HG03135 (cell line): ENCODE results near the gene CYFIP2.

Experiments used
- ATAC-seq: cut with Tn5 transposase; IDR thresholded peaks from one replicate; pipeline ENCODE4 v1.9.1; 2021; ENCODE audit warnings: mild to moderate bottlenecking, moderate library complexity; ENCODE audit not compliant: unreplicated experiment

CYFIP2 gene

GRCh38 chr5:157285310-157286035 lies 19.6 kb downstream of the CYFIP2 start:
- no peak for ATAC-seq

- ATAC-seq = no peak
These were observed 20.9 kb downstream of the CYFIP2 start for GRCh38 chr5:157286761-157287211.

DNA sequence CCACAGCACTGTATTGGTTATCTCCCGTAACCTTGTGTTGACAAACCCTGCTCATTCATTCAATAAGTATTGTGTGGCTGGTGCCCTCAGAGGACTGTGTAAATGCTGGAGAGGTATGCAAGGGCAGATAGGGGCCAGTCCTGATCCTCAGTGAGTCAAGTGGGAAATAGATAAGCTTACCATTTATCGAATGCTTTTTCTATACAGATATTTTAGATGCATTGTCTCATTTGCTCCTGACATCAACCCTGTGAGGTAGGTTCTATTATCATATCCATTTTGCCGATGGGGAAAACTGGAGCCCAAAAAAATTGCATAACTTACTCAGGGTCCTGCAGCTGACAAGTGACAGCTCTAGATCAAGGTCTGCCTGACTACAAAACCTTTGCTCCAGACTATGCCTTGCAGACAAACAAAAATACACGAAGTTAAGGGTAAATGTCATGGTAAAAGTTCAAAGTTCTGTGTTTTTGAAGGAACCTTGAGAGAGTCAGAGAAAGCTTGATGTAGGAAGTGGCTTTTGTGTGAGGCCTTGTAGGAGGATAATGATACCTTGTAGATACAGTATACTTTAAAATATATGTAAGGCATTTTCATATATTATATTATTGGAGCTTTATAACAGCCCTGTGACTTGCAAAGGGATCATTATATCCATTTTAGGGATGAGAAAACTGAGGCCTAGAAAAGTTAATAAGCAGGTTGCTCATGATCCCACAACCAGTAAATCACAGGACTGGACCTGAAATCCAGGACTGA lies 22.7 kb downstream of the CYFIP2 start:
- no peak for ATAC-seq

DNA sequence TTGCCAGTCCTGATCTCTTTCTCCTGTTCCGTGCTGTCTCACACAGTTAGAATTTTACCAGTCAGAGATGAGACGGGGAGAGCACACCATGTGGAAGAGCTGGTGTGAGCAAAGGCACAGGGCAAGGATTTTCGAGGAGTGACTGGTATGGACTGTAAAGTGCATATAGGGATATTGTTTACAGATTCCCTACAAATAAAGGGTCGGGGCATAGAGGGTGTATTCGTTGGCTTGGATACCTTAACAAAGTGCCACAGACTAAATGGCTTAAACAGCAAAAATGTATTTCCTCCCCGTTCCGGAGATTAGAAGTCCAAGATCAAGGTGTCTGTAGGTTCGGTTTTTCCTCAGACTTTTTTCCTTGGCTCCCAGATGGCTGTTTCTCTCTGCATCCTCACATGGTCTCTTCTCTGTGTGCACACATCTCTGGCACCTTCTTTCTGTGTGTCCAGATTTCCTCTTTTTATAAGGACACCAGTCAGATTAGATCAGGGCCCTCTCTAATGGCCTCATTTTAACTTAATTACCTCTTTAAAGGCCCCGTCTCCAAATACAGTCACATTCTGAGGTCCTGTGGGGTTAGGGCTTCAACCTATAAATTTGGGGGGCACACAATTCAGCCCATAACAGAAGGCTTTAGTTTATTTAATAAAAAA lies 23.4 kb downstream of the CYFIP2 start:
- ATAC-seq = no peak

DNA sequence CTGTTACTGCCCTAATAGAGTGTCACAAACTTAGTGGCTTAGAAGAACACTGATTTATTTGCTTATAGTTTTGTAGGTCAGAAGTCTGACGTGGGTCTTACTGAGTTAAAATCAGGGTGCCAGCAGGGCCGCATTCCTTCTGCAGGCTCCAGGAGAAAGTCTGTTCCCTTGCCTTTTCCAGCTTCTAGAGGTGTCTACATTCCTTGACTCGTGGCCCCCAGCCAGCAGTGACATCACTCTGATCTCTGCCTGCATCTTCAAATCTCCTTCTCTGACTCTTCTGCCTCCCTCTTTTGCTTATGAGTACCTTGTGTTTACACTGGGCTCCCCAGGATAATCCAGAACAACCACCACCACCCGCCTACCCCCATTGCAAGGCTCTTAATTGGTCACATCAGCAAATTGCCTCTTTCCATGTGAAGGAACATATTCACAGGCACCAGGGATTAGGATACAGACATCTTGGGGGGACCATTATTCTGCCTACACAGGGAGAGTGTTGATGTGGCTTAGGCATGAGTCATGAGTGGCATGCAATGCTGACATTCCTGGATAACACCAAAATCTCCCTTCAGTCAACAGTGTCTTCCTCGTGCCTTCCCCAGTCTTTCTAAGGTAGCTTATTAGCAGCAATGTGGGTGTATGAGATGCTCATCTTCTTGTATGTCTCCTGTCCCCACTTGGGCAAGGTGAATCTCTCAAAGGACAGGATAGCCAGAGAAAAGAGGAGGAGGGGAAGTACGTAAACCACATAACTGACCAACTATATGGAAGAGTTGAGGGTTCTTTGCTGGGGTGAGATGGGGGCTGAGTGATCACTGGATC lies 24.4 kb downstream of the CYFIP2 start:
- no peak for ATAC-seq

GRCh38 chr5:157290981-157291711 lies 25.2 kb downstream of the CYFIP2 start:
- peak; percentile 93 for ATAC-seq

DNA sequence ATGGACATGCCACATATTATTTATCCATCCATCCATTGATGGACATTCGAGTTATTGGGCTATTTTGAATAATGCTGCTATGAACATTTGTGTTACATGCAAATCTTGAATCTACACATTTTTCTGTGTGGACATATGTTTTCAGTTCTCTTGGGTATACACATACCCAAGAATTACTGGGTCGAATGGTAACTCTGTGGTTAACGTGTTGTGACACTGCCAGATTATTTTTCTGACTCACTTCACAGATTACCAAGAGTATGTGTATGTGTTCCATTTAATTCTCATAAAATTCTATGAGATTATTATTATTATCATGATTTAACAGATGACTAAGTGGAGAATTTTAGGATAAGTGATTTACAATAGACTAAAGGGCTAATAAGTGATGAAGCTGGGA lies 26.7 kb downstream of the CYFIP2 start:
- no peak for ATAC-seq

- ATAC-seq = no peak
These were observed 28.6 kb downstream of the CYFIP2 start for GRCh38 chr5:157294407-157295091.

- no peak for ATAC-seq
These were observed 29.3 kb downstream of the CYFIP2 start for GRCh38 chr5:157295247-157295646.

- ATAC-seq = no peak
These were observed 34.6 kb downstream of the CYFIP2 start for GRCh38 chr5:157300564-157300963.

- no peak for ATAC-seq
These were observed 35.1 kb downstream of the CYFIP2 start for GRCh38 chr5:157301066-157301465.

GRCh38 chr5:157303023-157303422 lies 37.1 kb downstream of the CYFIP2 start:
- ATAC-seq = no peak

DNA sequence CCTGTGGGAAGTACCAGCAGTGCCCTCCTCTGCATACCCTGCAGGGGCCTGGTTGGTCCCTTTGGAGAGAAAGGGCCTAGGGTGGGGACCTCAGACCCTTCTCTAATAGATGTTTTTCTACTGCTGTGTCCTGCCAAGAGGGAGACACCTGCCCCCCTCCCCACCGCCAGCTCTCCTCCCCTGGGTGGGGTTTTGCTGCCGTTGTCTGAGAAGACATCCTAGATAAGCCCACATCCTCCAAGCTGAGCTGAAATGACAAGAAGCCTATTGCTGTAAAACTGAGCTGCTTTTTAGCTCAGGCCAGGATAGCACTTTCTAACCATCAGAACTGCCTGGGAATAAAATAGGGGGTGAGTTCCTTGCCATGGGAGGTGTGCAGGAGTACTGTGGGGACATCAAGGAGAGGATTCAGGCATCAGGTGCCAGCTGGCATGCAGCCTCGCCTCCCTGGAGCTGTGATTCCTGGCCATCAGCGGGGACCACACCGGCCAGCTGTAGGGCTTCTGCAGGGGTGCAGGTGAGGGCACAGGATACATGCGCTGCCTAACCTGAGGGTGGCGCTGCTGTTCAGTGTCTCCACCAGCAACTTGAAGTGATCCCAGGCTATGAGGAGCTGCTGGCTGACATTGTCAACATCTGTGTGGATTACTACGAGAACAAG lies 37.9 kb downstream of the CYFIP2 start:
- no peak for ATAC-seq

DNA sequence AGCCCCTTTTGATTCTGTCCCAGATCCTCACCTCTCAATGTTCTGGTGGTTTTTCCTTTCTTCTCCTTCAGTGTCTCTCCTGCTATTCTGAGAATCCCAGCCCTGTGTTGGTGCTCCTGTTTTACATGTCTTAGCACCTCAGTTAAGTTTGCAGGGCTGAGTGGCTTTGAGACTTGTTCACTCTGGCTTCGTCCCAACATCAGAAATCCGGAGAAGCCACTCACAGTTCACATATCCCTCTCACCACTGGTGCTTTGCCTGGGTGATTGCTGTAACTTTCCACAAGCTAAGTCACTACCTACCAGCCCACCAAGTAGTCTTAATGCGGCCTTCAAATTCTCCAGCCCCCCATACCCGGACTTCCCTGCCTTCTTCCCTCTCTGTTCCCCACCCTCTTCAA lies 40.2 kb downstream of the CYFIP2 start:
- no peak for ATAC-seq

- no peak for ATAC-seq
These were observed 41.0 kb downstream of the CYFIP2 start for GRCh38 chr5:157306692-157307471.

DNA sequence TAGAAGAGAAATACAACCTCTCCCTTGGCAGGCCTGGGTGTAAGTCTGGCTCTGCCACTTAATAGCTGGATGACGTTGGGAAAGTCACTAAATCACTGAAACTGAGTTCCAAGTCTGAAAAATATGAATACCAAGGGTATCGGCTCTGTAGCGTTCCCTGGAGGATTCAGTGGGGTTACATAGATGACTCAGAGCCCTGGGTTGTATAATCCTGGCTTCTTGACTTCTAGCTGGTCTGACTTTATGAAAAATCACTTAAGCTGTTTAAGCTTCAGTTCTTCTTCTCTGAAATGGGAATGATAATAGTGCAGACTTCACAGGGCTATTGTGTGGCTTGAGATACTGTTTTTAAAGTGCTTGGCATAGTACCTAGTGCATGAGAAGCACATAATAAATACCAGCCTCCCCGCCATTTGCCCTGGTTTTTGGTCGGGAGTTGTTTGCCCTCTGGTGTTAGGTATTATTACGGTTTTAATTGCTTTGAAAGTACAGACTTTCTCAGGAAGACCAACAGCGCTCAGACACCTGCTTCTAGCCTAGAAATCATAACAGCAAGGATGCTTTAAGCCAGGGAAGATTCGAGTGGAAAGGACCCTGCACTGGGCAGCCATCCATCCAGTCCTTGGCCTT lies 43.0 kb downstream of the CYFIP2 start:
- ATAC-seq = no peak

DNA sequence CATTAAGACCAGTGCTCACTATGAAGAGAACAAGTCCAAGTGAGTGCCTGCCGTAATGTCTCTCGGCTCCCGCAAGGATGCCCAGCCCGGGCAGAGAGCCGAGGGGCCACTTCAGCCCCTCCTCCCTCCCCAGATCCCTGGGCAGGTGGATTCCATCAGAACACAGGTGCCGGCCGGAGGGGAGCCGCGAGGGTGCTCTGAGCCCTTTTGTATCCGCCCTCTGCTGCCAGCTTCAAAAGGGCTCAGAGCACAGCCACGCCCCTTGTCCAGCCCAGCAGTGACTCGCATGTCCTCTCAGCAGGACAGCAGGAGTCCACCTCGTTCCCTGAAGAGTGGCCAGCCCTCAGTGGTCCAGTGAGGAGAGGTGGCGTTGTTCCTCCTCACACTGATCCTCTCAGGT lies 43.9 kb downstream of the CYFIP2 start:
- no peak for ATAC-seq

GRCh38 chr5:157311595-157311994 lies 45.7 kb downstream of the CYFIP2 start:
- ATAC-seq = no peak
